NCI-H2081 (cell line): Measurements from ENCODE around the gene ANKRD63.

ENCODE experiments used
- DNase-seq, 2 experiments: peaks; one replicate each; lab custom pipeline; 2025; lab: John Stamatoyannopoulos, UW

Gene ANKRD63

GRCh38 chr15:40282869-40283614, at the start of gene ANKRD63:
Gene ANKRD63, minus strand, starts transcription at chr15:40283064. Its CDS starts 478 bp downstream, at chr15:40282586.
- peak in 1 of 2 experiments; percentile 40 for DNase-seq

GRCh38 chr15:40332113-40332781, 49.4 kb upstream of the ANKRD63 start:
- no peak for DNase-seq

- DNase-seq, result no peak
Measured at GRCh38 chr15:40331637-40332036, 48.8 kb upstream of the ANKRD63 start.

- no peak for DNase-seq
Measured at GRCh38 chr15:40331026-40331425, 48.2 kb upstream of the ANKRD63 start.

- DNase-seq, result no peak
Measured at GRCh38 chr15:40330368-40330836, 47.5 kb upstream of the ANKRD63 start.

- DNase-seq, result no peak
Measured at GRCh38 chr15:40329804-40330203, 46.9 kb upstream of the ANKRD63 start.

- no peak for DNase-seq
Measured at GRCh38 chr15:40328751-40329150, 45.9 kb upstream of the ANKRD63 start.

- no peak for DNase-seq
Measured at GRCh38 chr15:40328176-40328575, 45.3 kb upstream of the ANKRD63 start.

- DNase-seq, result no peak
Measured at GRCh38 chr15:40327457-40327856, 44.6 kb upstream of the ANKRD63 start.

- no peak for DNase-seq
Measured at GRCh38 chr15:40325700-40326099, 42.8 kb upstream of the ANKRD63 start.

- DNase-seq, result no peak
Measured at GRCh38 chr15:40325188-40325587, 42.3 kb upstream of the ANKRD63 start.

GRCh38 chr15:40323953-40324937, 41.4 kb upstream of the ANKRD63 start:
- DNase-seq, result no peak

- DNase-seq, result peak; percentile 94 to 96
Measured at GRCh38 chr15:40323239-40323952, 40.5 kb upstream of the ANKRD63 start, which contains the start of gene INAFM2. Gene INAFM2, plus strand, starts transcription at chr15:40323692. Its CDS starts 364 bp downstream, at chr15:40324056.

- DNase-seq, result peak; percentile 39 to 43
Measured at GRCh38 chr15:40322531-40323238, 39.8 kb upstream of the ANKRD63 start.

GRCh38 chr15:40320931-40321371, 38.1 kb upstream of the ANKRD63 start:
- DNase-seq, result peak; percentile 78 to 80

- DNase-seq, result no peak
Measured at GRCh38 chr15:40320409-40320808, 37.5 kb upstream of the ANKRD63 start.

- DNase-seq, result no peak
Measured at GRCh38 chr15:40317580-40317979, 34.7 kb upstream of the ANKRD63 start.

GRCh38 chr15:40316931-40317330, 34.1 kb upstream of the ANKRD63 start:
- DNase-seq, result no peak

- no peak for DNase-seq
Measured at GRCh38 chr15:40314723-40315276, 31.9 kb upstream of the ANKRD63 start.
